ENCODE measurements around the gene GPR61. TPM values are rescaled to one million over a fixed set of nuclear protein-coding genes. Genes with fewer than 3 reads are reported as not detected.

The GPR61 gene
- total and polyA plus RNA-seq, 9 of the 15 experiments (the other 6 are each of a cell fraction or from before 2014, with no cell fraction given) = 0.04 to 1.1 (median 0.25) TPM; not detected in 4

DNA sequence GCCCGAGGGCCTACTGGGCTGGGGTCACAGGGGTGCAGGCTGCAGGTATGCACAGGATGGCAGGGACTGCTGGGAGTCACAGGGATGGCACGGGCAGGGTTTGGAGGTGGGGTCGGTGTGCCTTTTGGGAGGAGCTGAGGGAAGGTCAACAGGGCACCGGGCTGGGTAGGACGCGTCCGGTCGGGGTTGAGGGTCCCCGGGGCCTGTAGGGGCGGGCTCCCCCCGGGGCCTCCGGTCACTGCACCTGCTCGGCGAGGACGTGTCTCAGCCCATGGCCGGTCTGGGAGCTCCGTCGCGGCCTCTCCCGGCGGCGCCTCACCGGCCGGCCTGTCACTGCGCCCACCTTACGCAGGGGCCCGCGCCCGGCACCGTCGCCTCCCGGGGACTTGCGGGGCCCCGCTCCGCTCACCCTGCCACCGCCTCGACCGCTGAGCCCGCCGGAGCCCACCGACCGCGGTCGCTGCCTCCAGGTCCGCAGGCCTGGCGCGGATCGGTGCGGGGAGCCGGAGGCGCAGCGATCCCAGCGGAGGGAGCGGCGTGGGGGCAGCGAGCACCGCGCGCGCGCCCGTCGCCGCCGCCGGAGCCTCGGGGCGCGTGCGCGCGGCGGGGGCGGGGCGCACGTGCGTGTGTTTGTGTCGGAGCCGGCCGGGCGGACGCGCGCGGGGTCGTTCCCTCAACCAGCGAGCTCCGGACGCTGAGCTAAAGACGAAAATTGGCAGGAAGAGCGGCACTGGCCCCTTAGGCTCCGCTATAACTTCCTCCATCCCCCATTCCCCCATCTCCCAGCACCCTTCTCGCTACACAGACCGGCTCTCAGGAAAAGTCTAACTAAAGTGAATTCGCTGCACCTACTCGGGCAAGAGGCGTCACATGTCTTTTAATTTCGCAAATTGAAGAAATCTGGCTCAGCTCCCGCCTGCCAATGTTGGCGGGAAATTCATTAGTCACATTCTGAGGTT is 30.2 kb upstream of the GPR61 start, which contains the start of gene AMIGO1 (continued):
- TF ChIP-seq, protein P1, sequence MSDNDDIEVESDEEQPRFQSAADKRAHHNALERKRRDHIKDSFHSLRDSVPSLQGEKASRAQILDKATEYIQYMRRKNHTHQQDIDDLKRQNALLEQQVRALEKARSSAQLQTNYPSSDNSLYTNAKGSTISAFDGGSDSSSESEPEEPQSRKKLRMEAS (CRISPR knock-in tag; IDR thresholded peaks at IDR 0.05) = peak; percentile 79
- TF ChIP-seq SETDB1 (IDR thresholded peaks at IDR 0.05; ENCODE audit: low read length) = no peak
- no peak for TF ChIP-seq CBX5 (IDR thresholded peaks at IDR 0.05; ENCODE audit: borderline replicate concordance, low read depth)
- TF ChIP-seq TRIM24 (IDR thresholded peaks at IDR 0.05) = no peak
- no peak for TF ChIP-seq HOXB6 (CRISPR knock-in tag; IDR thresholded peaks at IDR 0.05; ENCODE audit: borderline replicate concordance)
- no peak for TF ChIP-seq NELFE (IDR thresholded peaks at IDR 0.05; ENCODE audit: insufficient read depth, insufficient read length)
- peak; percentile 36 for TF ChIP-seq HMGN3 (IDR thresholded peaks at IDR 0.05; ENCODE audit: borderline replicate concordance, extremely low read depth, insufficient read length, low read depth, low read length)
- TF ChIP-seq WHSC1 (IDR thresholded peaks at IDR 0.05; ENCODE audit: low read length) = no peak
- TF ChIP-seq, protein P2, sequence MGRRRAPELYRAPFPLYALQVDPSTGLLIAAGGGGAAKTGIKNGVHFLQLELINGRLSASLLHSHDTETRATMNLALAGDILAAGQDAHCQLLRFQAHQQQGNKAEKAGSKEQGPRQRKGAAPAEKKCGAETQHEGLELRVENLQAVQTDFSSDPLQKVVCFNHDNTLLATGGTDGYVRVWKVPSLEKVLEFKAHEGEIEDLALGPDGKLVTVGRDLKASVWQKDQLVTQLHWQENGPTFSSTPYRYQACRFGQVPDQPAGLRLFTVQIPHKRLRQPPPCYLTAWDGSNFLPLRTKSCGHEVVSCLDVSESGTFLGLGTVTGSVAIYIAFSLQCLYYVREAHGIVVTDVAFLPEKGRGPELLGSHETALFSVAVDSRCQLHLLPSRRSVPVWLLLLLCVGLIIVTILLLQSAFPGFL (CRISPR knock-in tag; IDR thresholded peaks at IDR 0.05) = no peak
- no peak for TF ChIP-seq ILK (tag; IDR thresholded peaks at IDR 0.05; ENCODE audit: borderline replicate concordance, low read depth)
- TF ChIP-seq NFATC3 (IDR thresholded peaks at IDR 0.05) = no peak
- TF ChIP-seq ZNF354B (CRISPR knock-in tag; IDR thresholded peaks at IDR 0.05) = no peak
- no peak for TF ChIP-seq SRF (CRISPR knock-in tag; IDR thresholded peaks at IDR 0.05)
- TF ChIP-seq TEAD2 (tag; IDR thresholded peaks at IDR 0.05) = no peak
- TF ChIP-seq HEY1 (CRISPR knock-in tag; IDR thresholded peaks at IDR 0.05; ENCODE audit: borderline replicate concordance) = no peak
- TF ChIP-seq CREB1 (IDR thresholded peaks at IDR 0.05) = no peak
- no peak for TF ChIP-seq CREB1 (CRISPR knock-in tag; IDR thresholded peaks at IDR 0.05)
- TF ChIP-seq, protein P3, sequence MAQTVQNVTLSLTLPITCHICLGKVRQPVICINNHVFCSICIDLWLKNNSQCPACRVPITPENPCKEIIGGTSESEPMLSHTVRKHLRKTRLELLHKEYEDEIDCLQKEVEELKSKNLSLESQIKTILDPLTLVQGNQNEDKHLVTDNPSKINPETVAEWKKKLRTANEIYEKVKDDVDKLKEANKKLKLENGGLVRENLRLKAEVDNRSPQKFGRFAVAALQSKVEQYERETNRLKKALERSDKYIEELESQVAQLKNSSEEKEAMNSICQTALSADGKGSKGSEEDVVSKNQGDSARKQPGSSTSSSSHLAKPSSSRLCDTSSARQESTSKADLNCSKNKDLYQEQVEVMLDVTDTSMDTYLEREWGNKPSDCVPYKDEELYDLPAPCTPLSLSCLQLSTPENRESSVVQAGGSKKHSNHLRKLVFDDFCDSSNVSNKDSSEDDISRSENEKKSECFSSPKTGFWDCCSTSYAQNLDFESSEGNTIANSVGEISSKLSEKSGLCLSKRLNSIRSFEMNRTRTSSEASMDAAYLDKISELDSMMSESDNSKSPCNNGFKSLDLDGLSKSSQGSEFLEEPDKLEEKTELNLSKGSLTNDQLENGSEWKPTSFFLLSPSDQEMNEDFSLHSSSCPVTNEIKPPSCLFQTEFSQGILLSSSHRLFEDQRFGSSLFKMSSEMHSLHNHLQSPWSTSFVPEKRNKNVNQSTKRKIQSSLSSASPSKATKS (CRISPR knock-in tag; IDR thresholded peaks at IDR 0.05) = no peak
- no peak for TF ChIP-seq XRCC3 (IDR thresholded peaks at IDR 0.05)
- no peak for TF ChIP-seq ZNF764 (CRISPR knock-in tag; IDR thresholded peaks at IDR 0.05; ENCODE audit: low read depth)
- no peak for TF ChIP-seq CHD4 (IDR thresholded peaks at IDR 0.05; ENCODE audit: insufficient read depth, insufficient replicate concordance, low read depth, low read length, poor library complexity, severe bottlenecking)
- TF ChIP-seq, protein P4, sequence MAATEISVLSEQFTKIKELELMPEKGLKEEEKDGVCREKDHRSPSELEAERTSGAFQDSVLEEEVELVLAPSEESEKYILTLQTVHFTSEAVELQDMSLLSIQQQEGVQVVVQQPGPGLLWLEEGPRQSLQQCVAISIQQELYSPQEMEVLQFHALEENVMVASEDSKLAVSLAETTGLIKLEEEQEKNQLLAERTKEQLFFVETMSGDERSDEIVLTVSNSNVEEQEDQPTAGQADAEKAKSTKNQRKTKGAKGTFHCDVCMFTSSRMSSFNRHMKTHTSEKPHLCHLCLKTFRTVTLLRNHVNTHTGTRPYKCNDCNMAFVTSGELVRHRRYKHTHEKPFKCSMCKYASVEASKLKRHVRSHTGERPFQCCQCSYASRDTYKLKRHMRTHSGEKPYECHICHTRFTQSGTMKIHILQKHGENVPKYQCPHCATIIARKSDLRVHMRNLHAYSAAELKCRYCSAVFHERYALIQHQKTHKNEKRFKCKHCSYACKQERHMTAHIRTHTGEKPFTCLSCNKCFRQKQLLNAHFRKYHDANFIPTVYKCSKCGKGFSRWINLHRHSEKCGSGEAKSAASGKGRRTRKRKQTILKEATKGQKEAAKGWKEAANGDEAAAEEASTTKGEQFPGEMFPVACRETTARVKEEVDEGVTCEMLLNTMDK (IDR thresholded peaks at IDR 0.05; ENCODE audit: borderline replicate concordance, insufficient read depth, low read depth, low read length, poor library complexity, severe bottlenecking) = no peak
- no peak for TF ChIP-seq HDAC8 (tag; IDR thresholded peaks at IDR 0.05)

All from K562 (cell line).